AG08395 (cell line): ENCODE data around the gene ZNF507.

Source experiments
- DNase-seq: peaks from one replicate; pipeline ENCODE4 v3.0.0; 2012; ENCODE audit warnings: mixed read lengths, low spot score

Gene ZNF507

DNA sequence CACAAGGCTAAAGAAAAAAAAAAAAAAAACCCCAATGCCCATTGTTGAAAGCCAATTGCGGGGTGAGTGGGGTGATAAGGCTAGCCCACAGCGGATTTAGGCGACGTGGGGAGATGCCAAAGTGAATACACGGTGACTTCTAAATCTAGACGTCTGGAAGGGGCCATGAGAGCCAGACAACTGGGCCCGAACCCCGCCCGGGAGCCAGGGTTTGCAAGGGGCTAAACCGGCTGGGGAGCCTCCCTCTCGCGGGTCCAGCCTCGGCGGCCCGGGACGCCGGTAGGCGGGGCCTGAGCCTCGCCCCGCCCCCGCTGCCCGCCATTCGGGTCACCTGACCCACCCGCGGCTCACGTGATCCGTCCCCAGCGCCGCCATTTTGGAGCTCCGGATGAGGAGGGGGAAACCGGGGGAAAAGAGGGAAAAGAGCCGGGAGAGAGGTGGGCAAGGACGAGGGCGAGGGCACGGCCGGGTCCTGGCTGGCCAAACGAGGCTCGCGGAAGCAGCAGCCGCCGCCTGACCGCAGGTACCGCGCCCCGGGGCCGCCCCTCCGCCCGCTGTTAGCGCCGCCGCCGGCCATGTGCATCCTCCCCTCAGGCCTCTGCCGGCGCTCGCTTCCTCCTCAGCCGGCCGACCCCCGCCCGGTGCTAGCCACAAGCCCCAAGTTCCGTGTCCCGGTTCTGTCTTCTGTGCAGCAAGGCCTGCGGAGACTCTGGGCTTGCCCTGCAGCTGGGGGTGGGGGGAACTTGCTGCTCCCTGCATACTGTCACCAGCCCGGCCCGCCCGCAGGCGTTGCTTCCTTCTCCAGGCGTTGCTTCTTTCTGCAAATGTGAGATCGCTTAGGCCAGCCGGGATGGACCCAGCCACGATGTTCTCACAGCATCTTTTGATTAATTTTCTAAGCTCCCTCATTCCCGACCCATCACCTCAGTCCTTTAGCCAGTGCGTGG lies at the start of gene ZNF507:
Gene ZNF507 (plus strand): TSS at position 350 of the 947 bp plus-strand sequence. CDS start 7,221 bp downstream, outside the sequence.
- peak; percentile 95 for DNase-seq

- no peak for DNase-seq
Observed at GRCh38 chr19:32296694-32297093, 48.7 kb upstream of the ZNF507 start.

DNA sequence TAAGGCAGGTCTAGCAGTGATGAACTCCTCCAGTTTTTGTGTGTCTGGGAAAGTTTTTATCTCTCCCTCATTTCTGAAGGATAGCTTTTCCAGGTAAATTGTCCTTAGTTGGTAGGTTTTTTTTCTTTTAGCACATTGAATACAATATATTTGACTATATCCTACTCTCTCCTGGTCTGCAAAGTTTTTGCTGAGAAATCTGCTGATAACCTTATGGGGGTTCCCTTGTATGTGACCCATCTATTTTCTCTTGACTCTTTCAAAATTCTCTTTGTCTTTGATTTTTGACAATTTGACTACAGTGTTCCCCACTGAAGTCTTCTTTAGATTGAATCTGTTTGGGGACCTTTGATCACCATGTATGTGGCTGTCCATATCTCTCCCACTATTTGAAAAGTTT lies 42.6 kb upstream of the ZNF507 start:
- no peak for DNase-seq

GRCh38 chr19:32303193-32303592 lies 42.2 kb upstream of the ZNF507 start:
- no peak for DNase-seq

- DNase-seq = no peak
Observed at GRCh38 chr19:32307591-32307990, 37.8 kb upstream of the ZNF507 start.

DNA sequence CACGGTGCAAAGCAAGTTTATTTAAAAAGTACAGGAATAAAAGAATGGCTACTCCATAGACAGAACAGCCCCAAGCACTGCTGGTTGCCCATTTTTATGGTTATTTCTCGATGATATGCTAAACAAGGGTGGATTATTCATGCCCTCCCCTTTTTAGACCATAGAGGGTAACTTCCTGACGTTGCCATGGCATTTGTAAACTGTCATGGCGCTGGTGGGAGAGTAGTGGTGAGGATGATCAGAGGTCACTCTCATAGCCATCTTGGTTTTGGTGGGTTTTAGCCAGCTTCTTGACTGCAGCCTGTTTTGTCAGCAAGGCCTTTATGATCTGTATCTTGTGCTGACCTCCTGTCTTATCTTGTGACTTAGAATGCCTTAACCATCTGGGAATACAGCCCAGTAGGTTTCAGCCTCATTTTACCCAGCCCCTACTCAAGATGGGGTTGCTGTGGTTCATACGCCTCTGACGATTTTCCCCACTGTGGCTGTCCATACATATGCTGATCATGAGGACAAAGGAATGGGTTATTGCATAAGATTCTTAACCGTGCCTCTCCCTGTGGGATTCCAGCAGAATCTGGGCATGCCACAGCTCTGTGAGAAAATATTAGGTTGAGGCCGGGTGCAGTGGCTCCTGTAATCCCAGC lies 36.9 kb upstream of the ZNF507 start:
- DNase-seq = no peak

DNA sequence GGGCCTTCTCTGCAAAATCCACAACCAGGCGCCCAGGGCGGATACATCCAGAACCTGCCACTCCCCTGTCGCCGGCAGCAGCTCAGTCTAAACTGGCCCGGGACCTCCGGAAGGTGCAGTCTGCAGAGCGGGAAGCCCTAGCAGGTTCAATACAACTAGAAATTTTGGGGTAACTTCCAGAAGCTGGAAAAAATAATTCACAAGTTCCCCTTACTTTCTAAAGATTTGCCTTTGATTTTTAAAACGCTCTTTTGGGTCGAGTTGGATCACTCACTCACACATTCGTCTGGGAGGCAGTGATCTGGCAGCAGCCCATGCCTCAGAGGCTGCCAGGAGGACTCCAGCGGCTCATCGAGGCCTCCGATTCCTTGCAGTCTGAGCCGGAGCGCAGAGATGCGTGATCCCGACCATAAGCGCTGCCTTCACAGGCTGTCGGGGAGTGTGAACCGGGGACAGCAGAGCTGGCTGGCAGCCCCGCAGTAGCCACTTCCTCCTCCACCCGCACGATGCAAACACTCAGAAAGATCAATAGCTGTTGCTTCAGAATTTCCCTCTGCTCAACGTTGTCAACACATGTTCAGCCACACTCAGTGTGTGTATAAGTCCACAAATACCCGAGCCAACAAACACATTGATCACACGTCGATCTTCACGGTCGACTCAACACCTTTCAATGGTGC lies 35.6 kb upstream of the ZNF507 start:
- peak; percentile 6 for DNase-seq

DNA sequence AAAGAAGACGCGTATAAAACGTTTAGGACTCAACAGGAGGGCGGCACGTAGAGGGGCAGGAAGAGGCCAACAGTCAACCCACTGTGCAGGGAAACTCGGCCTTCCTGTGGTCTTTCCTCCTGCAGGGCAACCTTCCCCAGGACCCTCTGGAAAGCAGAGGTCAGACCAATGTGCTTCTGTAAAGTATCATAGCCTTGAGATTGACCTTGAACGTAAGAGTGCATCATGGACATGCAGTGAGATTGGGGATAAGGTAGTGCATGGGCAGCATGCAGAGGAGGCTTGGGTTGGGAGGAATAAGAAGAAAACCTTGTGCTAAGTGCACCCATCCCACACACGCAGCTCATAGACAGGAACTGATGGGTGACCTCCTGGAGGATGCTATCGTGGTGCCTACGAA lies 34.0 kb upstream of the ZNF507 start:
- no peak for DNase-seq

GRCh38 chr19:32313569-32314265 lies 31.7 kb upstream of the ZNF507 start:
- no peak for DNase-seq

DNA sequence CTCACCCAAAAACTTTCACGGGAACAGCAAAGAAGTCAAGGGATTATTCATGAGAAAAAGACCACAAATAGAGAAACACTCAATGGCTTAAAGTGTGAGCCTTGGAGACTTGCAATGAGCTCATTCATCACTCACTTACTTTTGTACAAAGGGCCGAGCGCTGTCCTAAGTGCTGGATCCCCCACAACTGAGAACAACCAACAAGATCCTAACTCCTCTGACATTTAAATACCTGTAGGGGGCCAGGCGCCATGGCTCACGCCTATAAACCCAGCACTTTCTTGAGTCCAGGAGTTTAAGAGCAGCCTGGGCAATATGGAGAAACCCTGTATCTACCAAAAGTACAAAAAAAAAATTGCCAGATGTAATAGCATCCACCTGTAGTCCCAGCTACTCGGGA lies 29.4 kb upstream of the ZNF507 start:
- no peak for DNase-seq

- no peak for DNase-seq
Observed at GRCh38 chr19:32317086-32317485, 28.3 kb upstream of the ZNF507 start.

DNA sequence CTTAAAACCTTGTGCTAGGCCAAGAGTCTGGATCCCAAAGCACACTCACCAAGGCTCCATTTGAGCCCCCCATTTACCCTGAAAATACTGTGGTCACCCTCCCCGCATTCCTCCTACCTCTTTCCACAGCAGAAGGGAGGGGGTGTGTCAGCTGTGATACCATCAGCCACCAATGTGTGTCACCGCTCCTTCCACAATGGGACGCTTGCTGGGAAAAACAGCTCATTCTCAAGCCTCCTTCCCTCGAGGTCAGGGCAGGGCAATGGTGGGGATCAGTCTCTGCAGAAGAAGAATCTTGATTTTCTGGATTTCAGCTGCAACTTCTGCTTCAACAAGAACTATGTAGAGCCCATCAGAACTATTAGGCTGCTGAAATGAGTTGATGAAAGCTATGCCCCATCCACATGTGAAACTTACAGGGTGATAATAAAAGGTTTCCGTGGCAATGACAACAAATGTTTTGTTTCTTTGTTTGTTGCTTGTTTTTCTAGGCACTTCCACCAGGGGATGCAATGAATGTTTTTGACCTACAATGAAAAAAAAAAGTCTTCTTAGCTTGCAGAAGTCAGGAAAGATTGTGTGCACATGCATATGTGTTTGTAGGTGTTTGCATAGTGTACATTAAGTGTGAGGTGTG lies 26.4 kb upstream of the ZNF507 start:
- peak; percentile 49 for DNase-seq

DNA sequence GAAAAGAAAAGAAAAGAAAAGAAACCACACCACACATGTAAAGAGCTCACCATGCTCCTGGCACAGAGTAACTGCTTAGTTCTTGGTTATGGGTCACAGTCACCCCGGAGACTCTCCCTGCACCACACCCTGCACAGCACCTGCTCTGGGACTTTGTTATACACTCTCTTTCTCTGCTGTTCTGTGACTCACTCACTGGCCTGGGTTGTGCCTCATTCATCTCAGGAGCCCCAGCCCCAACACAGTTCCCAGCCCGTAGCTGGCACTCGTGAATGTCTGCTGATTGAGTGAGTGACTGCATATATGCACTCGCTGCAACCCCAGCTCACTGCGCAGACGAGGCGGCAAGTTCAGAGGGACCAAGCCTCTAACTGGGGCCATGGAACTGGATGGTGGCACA lies 22.9 kb upstream of the ZNF507 start:
- no peak for DNase-seq

DNA sequence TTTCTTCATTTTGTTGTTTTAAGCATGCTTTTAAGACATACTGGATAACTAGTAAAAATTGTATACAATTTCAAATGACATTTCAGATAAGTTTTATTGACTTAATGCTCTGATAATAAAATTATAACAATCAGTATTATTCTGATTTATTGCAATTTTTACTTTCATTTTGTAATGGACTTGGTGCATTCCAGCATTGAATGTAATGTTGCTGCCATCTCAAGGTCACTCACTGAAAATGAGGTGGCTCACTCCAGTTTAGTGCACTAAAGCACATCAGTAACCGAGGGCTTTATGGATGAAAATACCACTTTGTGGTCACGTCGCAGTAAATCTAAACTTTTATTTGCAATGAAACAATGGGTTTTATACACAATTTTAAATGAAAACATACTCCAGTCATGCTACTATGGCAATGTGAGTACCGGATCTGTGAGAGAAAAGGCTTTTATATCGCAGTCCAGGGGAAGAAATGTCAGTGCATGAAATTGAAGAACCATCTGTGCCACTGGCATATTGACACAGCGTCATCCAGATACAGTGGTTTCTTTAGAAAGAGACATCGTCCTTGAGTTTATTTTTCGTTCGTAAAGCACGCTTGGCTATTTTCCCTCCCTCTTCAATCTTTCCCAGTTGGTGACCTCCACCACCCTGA lies 20.7 kb upstream of the ZNF507 start:
- DNase-seq = no peak

DNA sequence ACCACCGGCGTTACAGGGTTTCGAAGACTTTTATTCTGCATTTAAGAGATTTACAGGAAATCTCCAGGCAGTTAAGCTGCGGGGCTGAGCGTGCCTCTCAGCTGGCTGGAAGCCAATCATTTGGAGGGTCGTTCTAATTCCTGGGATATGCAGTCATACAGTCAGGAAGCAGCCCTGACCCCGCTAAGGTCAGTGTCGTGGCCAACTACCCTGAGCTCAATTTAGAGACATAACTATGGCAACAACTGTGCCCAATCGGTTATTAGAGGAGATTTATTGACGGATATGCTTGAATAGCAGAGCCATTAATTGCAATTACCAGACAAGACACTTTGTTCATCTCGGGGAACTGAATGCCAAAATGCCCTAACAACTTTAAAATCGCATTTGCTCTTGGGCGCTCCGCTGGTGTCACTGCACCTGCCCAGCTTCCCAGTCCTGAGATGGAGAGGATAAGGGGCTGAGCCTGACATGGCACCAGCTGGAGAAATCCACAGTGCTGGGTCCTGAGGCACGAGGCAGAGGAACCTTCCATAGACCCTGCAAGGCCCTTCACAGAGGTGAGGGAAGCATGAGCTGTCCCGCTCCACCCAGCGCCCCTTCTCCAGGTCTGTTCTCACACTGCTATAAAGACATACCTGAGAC lies 15.1 kb upstream of the ZNF507 start:
- DNase-seq = no peak

DNA sequence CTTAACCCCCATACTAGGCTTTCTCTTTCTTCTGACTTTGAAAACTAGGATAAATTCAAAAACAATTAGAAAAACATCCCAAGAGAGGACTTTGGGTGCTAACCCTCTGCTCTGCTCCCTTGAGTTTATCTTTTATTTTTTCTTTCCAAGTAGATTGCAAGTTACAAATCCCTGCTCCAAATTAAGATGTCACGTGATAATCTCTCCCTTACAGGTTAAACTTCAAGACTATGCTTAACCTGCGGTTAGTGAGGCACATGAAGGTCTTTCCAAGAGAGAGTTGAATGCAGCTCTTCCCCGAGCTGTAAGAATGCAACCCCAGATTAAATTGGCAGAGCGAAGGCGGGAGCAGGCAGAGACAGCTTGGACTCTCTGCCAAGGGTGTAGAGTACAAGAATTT lies 12.2 kb upstream of the ZNF507 start:
- no peak for DNase-seq

DNA sequence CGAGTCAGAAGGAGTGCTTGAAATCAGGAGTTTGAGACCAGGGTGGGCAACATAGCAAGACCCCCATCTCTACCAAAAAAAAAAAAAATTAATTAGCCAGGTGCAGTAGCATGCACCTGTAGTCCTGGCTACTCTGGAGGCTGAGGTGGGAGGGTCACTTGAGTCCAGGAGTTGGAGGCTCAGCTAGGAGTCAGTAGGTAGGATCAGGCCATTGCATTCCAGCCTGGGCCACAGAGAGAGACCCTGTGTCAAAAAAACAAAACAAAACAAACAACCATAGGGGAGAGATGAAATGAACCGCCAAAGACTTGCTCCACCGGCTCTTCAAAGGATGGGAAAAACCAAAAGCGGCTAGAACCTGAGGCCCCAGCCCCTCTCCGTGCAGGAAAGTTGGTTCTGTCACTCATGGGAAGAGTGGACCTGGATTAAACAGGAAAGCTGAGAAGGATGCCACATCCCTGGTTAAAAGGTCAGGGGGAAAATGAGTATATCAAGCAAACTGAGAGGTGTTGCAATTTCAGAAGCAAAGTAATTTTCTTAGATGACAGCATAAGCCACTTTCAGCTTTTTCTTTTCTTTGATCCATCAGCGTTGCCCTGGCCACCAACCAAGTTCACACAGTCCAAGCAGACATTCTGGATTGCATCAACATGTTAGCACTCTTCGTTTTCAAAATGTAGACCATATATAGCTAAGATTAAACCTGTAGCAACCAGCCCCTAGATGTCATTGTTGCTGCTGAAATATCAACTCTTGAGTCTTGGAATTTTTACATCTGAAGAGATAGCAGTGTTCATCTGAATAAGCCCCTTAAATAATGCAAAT lies 8.9 kb upstream of the ZNF507 start:
- peak; percentile 64 for DNase-seq

GRCh38 chr19:32337084-32337808 lies 8.2 kb upstream of the ZNF507 start:
- peak; percentile 40 for DNase-seq

- DNase-seq = no peak
Observed at GRCh38 chr19:32339423-32339822, 6.0 kb upstream of the ZNF507 start.
